ENCODE results near the gene DPEP3.

DNA sequence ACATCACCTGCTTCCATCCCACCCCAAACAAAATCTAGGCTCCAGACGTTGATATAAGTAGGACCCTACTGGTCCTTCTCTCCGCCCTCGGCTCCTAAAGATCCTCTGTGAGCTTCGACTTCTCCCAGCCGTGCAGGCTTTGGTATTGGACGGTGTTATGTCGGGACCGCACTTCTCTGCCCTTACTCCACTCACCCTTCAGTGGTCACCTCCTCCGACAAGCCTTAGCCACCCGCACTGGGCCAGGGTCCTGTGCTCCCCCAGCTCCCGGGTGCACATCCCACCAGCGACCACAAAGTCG is 45.2 kb downstream of the DPEP3 start:
- TF ChIP-seq, protein P1, sequence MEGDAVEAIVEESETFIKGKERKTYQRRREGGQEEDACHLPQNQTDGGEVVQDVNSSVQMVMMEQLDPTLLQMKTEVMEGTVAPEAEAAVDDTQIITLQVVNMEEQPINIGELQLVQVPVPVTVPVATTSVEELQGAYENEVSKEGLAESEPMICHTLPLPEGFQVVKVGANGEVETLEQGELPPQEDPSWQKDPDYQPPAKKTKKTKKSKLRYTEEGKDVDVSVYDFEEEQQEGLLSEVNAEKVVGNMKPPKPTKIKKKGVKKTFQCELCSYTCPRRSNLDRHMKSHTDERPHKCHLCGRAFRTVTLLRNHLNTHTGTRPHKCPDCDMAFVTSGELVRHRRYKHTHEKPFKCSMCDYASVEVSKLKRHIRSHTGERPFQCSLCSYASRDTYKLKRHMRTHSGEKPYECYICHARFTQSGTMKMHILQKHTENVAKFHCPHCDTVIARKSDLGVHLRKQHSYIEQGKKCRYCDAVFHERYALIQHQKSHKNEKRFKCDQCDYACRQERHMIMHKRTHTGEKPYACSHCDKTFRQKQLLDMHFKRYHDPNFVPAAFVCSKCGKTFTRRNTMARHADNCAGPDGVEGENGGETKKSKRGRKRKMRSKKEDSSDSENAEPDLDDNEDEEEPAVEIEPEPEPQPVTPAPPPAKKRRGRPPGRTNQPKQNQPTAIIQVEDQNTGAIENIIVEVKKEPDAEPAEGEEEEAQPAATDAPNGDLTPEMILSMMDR (IDR thresholded peaks at IDR 0.05) = no peak
- TF ChIP-seq, protein P2, sequence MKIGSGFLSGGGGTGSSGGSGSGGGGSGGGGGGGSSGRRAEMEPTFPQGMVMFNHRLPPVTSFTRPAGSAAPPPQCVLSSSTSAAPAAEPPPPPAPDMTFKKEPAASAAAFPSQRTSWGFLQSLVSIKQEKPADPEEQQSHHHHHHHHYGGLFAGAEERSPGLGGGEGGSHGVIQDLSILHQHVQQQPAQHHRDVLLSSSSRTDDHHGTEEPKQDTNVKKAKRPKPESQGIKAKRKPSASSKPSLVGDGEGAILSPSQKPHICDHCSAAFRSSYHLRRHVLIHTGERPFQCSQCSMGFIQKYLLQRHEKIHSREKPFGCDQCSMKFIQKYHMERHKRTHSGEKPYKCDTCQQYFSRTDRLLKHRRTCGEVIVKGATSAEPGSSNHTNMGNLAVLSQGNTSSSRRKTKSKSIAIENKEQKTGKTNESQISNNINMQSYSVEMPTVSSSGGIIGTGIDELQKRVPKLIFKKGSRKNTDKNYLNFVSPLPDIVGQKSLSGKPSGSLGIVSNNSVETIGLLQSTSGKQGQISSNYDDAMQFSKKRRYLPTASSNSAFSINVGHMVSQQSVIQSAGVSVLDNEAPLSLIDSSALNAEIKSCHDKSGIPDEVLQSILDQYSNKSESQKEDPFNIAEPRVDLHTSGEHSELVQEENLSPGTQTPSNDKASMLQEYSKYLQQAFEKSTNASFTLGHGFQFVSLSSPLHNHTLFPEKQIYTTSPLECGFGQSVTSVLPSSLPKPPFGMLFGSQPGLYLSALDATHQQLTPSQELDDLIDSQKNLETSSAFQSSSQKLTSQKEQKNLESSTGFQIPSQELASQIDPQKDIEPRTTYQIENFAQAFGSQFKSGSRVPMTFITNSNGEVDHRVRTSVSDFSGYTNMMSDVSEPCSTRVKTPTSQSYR (CRISPR knock-in tag; IDR thresholded peaks at IDR 0.05) = no peak
- TF ChIP-seq KAT7 (CRISPR knock-in tag; IDR thresholded peaks at IDR 0.05; ENCODE audit: borderline replicate concordance) (no peak), ZNF232 (CRISPR knock-in tag; IDR thresholded peaks at IDR 0.05) (no peak), JUN (CRISPR knock-in tag; IDR thresholded peaks at IDR 0.05) (no peak), NR2C2 (CRISPR knock-in tag; IDR thresholded peaks at IDR 0.05) (no peak), FOXJ3 (CRISPR knock-in tag; IDR thresholded peaks at IDR 0.05; ENCODE audit: borderline replicate concordance) (no peak)
- TF ChIP-seq, protein P3, sequence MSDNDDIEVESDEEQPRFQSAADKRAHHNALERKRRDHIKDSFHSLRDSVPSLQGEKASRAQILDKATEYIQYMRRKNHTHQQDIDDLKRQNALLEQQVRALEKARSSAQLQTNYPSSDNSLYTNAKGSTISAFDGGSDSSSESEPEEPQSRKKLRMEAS (CRISPR knock-in tag; IDR thresholded peaks at IDR 0.05) = no peak
- TF ChIP-seq, protein P4, sequence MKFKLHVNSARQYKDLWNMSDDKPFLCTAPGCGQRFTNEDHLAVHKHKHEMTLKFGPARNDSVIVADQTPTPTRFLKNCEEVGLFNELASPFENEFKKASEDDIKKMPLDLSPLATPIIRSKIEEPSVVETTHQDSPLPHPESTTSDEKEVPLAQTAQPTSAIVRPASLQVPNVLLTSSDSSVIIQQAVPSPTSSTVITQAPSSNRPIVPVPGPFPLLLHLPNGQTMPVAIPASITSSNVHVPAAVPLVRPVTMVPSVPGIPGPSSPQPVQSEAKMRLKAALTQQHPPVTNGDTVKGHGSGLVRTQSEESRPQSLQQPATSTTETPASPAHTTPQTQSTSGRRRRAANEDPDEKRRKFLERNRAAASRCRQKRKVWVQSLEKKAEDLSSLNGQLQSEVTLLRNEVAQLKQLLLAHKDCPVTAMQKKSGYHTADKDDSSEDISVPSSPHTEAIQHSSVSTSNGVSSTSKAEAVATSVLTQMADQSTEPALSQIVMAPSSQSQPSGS (CRISPR knock-in tag; IDR thresholded peaks at IDR 0.05; ENCODE audit: borderline replicate concordance, low read depth) = no peak

Data from WTC11 (cell line).